GM18502 (cell line): ENCODE data around the gene RBFOX1.

Experiments
- ATAC-seq: cut with Tn5 transposase; IDR thresholded peaks from one replicate; pipeline ENCODE4 v1.9.1; 2021; ENCODE audit warnings: mild to moderate bottlenecking; ENCODE audit not compliant: unreplicated experiment, poor library complexity

The RBFOX1 gene

DNA sequence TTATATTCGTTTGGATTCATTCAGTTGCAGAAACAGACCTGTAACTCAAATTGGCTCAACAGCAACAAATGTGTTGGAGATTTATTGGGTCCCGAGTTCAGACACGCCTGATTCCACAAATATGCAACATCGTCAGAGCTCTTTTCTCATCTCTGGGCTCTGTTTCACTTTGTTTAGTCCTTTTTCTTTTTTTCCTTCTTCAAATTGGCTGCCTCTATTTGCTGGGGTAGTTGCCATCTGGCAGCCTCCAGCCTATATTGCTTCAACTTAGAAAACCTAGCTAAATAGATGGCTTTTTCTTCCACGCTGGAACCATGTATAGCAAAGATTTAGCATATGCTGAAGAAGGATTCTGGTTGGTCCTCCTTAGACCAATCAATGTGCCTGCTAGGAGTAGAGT lies 398.5 kb downstream of the RBFOX1 start:
- no peak for ATAC-seq

DNA sequence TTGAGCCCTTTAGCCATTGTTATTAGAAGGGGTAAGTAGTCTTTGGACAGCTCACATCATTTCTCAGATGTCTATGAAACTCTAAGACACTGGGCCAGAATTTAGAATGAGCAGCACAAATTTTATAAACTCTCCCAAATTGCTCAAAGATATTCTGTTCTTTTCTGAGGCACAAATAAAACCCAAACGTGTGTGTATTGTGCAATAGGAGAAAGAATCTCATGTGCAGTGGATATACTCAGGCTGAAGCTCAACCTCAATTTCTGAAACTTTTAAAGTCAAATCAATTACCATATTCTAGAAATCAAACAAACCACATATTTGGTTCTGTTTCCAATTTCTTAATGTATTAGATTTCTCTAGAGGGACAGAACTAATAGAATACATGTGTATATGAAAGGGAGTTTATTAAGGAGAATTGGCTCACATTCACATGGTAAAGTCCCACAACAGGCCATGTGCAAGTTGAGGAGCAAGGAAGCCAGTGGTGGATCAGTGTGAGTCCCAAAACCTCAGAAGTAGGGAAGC lies 403.6 kb downstream of the RBFOX1 start:
- no peak for ATAC-seq

DNA sequence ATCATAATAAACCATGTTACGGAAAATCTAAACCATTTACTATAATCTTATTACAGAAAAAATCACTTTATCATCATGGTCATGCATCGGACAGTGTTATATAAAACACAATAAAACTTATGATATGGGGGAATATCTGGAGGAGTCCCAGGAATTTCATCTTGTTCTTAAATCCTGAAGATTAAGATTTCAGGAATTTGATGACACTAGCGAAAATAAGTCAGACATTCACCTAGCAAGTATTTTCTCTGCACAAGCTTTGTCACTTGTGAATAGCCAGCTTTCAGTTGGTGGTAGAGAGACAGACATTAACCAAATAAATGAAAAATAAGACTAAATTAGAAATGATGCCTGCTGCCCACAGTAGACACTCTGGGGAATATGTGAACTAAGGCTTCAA lies 410.0 kb downstream of the RBFOX1 start:
- ATAC-seq = no peak

DNA sequence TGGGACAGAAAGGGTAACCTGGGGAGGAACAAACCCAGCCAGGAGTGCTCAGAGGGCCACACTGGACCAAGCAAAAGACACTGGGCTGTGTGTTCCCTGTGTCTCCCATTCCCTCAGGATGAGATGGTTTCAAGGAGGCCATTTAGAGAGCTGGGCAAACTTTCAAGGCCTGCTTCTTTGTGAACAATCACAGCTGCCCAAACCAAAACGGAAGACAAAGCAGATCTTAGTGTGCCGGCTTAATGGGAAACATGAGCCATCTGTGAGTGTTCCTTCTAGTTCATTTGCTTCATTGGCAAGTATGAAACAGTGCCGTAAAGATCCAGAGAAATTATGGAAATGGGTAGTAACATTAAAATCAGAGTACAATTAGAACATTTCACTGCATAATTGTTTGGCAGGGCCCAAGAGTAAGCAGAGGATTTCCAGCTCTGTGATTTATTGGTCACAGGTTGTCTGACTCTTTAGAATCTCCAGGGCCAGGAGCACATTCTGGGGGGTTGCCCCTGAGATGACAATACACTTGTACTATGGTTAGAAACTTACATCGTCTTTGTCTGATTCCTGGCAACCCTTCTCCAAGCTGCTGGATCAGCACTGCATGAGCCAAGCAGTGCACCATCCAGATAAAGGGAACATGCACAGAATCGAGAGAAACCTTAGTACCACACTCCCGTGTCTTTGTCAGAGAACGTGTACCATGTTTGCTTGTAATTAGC lies 412.1 kb downstream of the RBFOX1 start:
- ATAC-seq = no peak

DNA sequence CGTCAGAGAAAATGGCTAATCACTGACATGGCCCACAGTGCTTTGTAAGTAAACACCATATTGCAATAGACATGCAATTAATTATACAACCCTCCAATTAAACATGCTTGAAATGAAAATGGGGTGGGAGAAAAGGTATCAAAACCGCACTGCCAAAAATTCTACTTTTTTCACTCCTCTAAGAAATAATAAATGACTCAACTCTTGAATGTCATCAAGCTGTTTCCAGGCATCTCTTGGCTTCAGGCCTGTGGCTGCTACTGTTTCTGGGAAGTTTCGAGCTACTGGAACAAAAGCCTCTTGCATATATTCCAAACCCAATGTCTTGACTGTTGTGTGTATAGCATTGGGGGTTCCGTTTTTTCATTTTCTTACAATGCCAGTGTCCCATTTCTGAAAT lies 412.6 kb downstream of the RBFOX1 start:
- ATAC-seq = no peak

DNA sequence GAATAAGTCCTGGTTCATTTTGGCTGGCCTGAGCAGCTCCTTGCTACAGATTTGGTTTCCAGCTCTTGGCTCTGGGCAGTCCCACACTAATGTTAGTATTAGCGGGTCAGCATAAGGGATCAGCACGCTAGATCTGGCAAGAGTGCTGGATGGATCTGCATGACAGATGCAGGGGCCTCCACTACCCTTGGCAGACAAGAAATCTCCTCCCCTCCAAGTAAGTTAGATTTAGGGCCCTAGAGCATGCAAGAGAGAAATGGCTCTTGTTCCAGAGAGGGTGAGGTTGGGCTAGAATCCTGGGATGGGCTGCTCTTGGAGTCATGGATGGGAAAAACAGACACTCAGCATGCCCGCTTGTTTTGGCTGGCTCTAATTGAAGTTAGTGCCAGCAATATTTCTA lies 414.3 kb downstream of the RBFOX1 start:
- ATAC-seq = no peak

DNA sequence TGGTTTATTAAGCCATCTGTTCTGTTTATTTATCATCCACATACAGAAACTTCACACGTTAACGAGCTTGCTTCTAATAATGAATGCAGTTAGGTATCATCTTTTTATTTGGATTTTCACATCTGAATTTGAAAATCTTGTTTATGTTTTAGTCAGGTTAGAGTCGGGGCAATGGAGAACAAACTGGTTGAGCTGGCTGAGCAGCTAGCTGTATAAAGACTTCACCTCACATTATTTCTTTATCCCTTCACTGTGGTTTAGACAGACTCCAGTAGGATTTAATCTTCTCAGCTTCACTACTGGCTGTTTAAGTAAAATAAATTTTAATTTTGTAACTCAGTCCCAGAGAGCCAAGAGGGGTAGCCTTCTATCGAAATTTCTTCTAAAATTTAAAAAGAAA lies 415.9 kb downstream of the RBFOX1 start:
- ATAC-seq = no peak

DNA sequence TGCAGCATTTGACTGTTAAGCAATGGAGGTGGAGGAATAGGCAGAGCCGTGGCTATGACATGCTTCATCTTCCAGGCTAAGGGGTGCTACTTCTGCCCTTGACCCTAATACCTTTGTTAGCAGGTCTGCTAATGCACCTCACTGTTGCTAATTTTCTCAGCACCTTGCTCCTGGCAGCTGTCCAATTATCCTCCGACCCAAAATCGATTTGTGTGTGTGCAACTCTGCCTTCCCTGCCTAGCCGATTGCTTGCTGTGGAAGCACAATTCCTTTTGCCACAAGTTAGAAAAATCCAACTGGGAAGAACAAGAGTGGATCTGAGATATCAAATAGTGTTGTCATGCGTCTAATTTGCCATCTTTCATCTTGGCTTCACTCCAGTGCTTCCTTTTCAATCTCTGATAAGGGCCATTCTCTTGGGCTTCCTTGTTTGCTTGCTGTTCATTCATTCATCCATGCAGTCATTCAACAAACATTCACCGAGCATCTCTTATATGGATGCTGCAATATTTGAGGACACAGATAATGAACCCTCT lies 422.8 kb downstream of the RBFOX1 start:
- no peak for ATAC-seq
